Transverse colon (tissue), 3 donors: Measurements from ENCODE around the gene PCDHGA1.

ENCODE experiments used
- EP300 ChIP-seq: sonication (generic); formaldehyde crosslinking; IDR thresholded peaks from one replicate; pipeline ENCODE4 v1.6.1; 2017; ENCODE audit warnings: antibody characterized with exemption, low read depth
- POLR2A ChIP-seq: fragments of 450-650 bp; IDR thresholded peaks from one replicate; pipeline ENCODE4 v1.6.1; 2016; ENCODE audit warnings: antibody characterized with exemption, mild to moderate bottlenecking, moderate library complexity
- TF ChIP-seq, protein P1 (sequence below), 5 experiments: fragments of 200-600 bp in 3 of 5; fragments of 450-650 bp in 2 of 5; sonication (generic) in 3 of 5; IDR thresholded peaks; 1 replicate in 2 of 5; 2 replicates in 3 of 5; pipeline ENCODE4 v1.5.1; 2016 to 2017; ENCODE audit warnings: antibody characterized with exemption in 5 of 5, inconsistent platforms in 3 of 5, mild to moderate bottlenecking in 2 of 5, moderate library complexity in 1 of 5

DNA sequence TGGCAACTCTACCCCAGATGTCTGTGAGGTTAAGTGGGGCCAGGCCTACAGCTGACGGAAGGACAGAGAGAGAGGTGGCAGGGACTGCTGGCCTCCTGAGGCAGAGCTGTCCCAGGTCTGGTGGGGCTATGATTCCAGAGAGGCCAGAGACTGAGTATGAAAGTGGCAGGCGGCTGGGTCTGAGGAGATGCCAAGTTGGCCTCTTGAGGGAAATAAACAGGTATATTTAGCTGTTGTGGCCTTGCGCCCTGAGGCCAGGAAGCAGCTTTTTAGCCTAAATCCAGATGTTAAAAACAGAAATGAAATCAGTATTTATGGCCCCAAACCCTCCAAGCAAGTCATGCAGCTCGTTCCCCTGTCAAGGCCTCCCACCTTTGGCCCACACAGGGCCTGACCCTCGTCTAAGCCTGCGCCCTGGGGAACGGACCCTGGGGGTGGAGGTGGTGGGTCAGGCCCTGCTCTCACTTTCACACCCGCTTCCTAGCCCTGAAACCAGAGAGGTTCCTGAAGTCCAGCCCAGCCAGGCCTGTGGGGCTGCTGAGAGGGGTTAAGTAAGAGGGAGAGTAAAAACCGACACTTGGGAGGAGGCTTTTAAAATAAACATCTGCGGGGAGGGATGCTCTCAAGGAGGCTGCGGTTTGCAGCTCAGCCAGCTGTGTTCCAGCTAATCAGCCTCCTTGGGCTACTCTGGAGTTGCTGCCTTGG, 177.2 kb downstream of the PCDHGA1 start:
- TF ChIP-seq, protein P1, sequence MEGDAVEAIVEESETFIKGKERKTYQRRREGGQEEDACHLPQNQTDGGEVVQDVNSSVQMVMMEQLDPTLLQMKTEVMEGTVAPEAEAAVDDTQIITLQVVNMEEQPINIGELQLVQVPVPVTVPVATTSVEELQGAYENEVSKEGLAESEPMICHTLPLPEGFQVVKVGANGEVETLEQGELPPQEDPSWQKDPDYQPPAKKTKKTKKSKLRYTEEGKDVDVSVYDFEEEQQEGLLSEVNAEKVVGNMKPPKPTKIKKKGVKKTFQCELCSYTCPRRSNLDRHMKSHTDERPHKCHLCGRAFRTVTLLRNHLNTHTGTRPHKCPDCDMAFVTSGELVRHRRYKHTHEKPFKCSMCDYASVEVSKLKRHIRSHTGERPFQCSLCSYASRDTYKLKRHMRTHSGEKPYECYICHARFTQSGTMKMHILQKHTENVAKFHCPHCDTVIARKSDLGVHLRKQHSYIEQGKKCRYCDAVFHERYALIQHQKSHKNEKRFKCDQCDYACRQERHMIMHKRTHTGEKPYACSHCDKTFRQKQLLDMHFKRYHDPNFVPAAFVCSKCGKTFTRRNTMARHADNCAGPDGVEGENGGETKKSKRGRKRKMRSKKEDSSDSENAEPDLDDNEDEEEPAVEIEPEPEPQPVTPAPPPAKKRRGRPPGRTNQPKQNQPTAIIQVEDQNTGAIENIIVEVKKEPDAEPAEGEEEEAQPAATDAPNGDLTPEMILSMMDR (IDR thresholded peaks at IDR 0.05): no peak
- TF ChIP-seq POLR2A (no peak), EP300 (no peak)
